Mesendoderm (in vitro differentiated cells): ENCODE measurements around the gene ZNF416. TPM values are rescaled to one million over a fixed set of nuclear protein-coding genes. Genes with fewer than 3 reads are reported as not detected.

Experiments
- DNase-seq: peaks from one replicate; pipeline ENCODE4 v3.0.0; 2013
- H2AK5ac ChIP-seq: 2 replicates; pipeline ENCODE4 v1.6.1; 2013; ENCODE audit warnings: low read length, inconsistent platforms
- H2BK120ac ChIP-seq: 2 replicates; pipeline ENCODE4 v1.6.1; 2013; ENCODE audit warnings: low read depth, mild to moderate bottlenecking, low read length, moderate library complexity, mixed read lengths
- H2BK15ac ChIP-seq: replicated peaks from 2 replicates; pipeline ENCODE4 v1.6.1; 2013; ENCODE audit warnings: low read depth, mild to moderate bottlenecking, moderate library complexity
- H2BK5ac ChIP-seq: 2 replicates; pipeline ENCODE4 v1.6.1; 2013; ENCODE audit warnings: low read length, inconsistent platforms
- H3K18ac ChIP-seq: 2 replicates; pipeline ENCODE4 v1.6.1; 2013; ENCODE audit warnings: mild to moderate bottlenecking, low read length, mixed read lengths
- H3K23ac ChIP-seq: one replicate; pipeline ENCODE4 v1.6.1; 2013; ENCODE audit warnings: low read length
- H3K27ac ChIP-seq: 2 replicates; pipeline ENCODE4 v1.5.1; 2013; ENCODE audit warnings: low read depth, mild to moderate bottlenecking, inconsistent platforms, low read length, moderate library complexity
- H3K27me3 ChIP-seq: 2 replicates; pipeline ENCODE4 v1.6.1; 2013; ENCODE audit warnings: low read length, control low read depth, mild to moderate bottlenecking, inconsistent platforms; ENCODE audit not compliant: insufficient read depth, poor library complexity
- H3K36me3 ChIP-seq: 2 replicates; pipeline ENCODE4 v1.6.1; 2013; ENCODE audit warnings: low read length, inconsistent platforms; ENCODE audit not compliant: control insufficient read depth, insufficient read depth
- H3K4ac ChIP-seq: one replicate; pipeline ENCODE4 v1.6.1; 2013; ENCODE audit warnings: low read depth, mild to moderate bottlenecking, low read length, moderate library complexity
- H3K4me1 ChIP-seq: 2 replicates; pipeline ENCODE4 v1.6.1; 2013; ENCODE audit warnings: low read depth, low read length, inconsistent platforms; ENCODE audit not compliant: control insufficient read depth
- H3K4me2 ChIP-seq: 2 replicates; pipeline ENCODE4 v1.6.1; 2013; ENCODE audit warnings: low read length
- H3K4me3 ChIP-seq: 2 replicates; pipeline ENCODE4 v1.5.1; 2013; ENCODE audit warnings: mild to moderate bottlenecking, low read length
- H3K56ac ChIP-seq: one replicate; pipeline ENCODE4 v1.6.1; 2013; ENCODE audit warnings: low read length
- H3K79me1 ChIP-seq: 2 replicates; pipeline ENCODE4 v1.6.1; 2013; ENCODE audit warnings: low read length, inconsistent platforms
- H3K79me2 ChIP-seq: 2 replicates; pipeline ENCODE4 v1.6.1; 2013; ENCODE audit warnings: mild to moderate bottlenecking, low read length; ENCODE audit not compliant: control insufficient read depth, insufficient read depth
- H3K9ac ChIP-seq: 2 replicates; pipeline ENCODE4 v1.6.1; 2013; ENCODE audit warnings: low read length, inconsistent platforms
- H4K5ac ChIP-seq: one replicate; pipeline ENCODE4 v1.6.1; 2013; ENCODE audit warnings: low read length
- H4K8ac ChIP-seq: one replicate; pipeline ENCODE4 v1.6.1; 2013; ENCODE audit warnings: low read depth, mild to moderate bottlenecking, control low read depth, low read length, moderate library complexity
- WGBS: extraction: QIAGEN DNeasy Blood & Tissue Kit; methylation state at CpG from one replicate; pipeline ENCODE4 v1.1.7; 2013; ENCODE audit warnings: low lambda C conversion rate, missing lambda C conversion rate; ENCODE audit not compliant: insufficient coverage; ENCODE audit errors: extremely low coverage; 5-methylcytosine and 5-hydroxymethylcytosine counted together
- polyA plus RNA-seq, 2 experiments: library from polyadenylated mRNA; stranded (reverse); fragments of 200-250 nt; gene quantifications; one replicate each; pipeline ENCODE4 v1.2.3, GENCODE V29; 2013

Gene ZNF416
- 6.9 TPM for polyA plus RNA-seq (2013, experiment 1 of 2)
- polyA plus RNA-seq (2013, experiment 2 of 2): 6.9 TPM

GRCh38 chr19:57578487-57579205 is at the start of gene ZNF416:
ZNF416 (minus strand) TSS chr19:57578911; CDS start chr19:57578704, 207 bp downstream.
- no peaks in the 10 kb centered on the region for H3K27me3 ChIP-seq
- no peak within 1 kb of the TSS for H3K27ac ChIP-seq
- no peak within 1 kb of the TSS for H4K5ac ChIP-seq
- no CpG with 5 or more reads among the region's 62 CpGs for WGBS
- H2BK15ac ChIP-seq: no peak within 1 kb of the TSS
- peak within 1 kb of the TSS; percentile 95 for H3K56ac ChIP-seq
- peaks cover 14% of the 10 kb centered on the region for H3K36me3 ChIP-seq
- H3K79me2 ChIP-seq: peaks cover 16% of the 10 kb centered on the region
- no peak within 1 kb of the TSS for H4K8ac ChIP-seq
- H3K9ac ChIP-seq: peak within 1 kb of the TSS; percentile 80
- no peak within 1 kb of the TSS for H3K18ac ChIP-seq
- H3K4ac ChIP-seq: peak within 1 kb of the TSS; percentile 27
- H2AK5ac ChIP-seq: no peak within 1 kb of the TSS
- H2BK120ac ChIP-seq: no peak within 1 kb of the TSS
- H3K79me1 ChIP-seq: peaks cover 21% of the 10 kb centered on the region
- no peak within 1 kb of the TSS for H2BK5ac ChIP-seq
- H3K4me3 ChIP-seq: peak within 1 kb of the TSS; percentile 85
- H3K23ac ChIP-seq: no peak within 1 kb of the TSS
- peaks cover 2% of the 10 kb centered on the region for H3K4me1 ChIP-seq
- DNase-seq: peak; percentile 100
- H3K4me2 ChIP-seq: peak within 1 kb of the TSS; percentile 65

- no peak overlapping the region for H2BK120ac ChIP-seq
- no peak overlapping the region for H3K23ac ChIP-seq
- no peak overlapping the region for H2BK15ac ChIP-seq
- no peak overlapping the region for H3K4me3 ChIP-seq
- H3K27me3 ChIP-seq: no peaks in the 10 kb centered on the region
- no peak overlapping the region for H3K56ac ChIP-seq
- peaks cover 32% of the 10 kb centered on the region for H3K79me1 ChIP-seq
- H3K4me1 ChIP-seq: no peaks in the 10 kb centered on the region
- no peak overlapping the region for H2AK5ac ChIP-seq
- no peak for DNase-seq
- H4K5ac ChIP-seq: no peak overlapping the region
- no peak overlapping the region for H3K4ac ChIP-seq
- no peak overlapping the region for H4K8ac ChIP-seq
- H3K27ac ChIP-seq: no peak overlapping the region
- no peak overlapping the region for H3K9ac ChIP-seq
- no peak overlapping the region for H3K4me2 ChIP-seq
- H3K36me3 ChIP-seq: peaks cover 38% of the 10 kb centered on the region
- no peak overlapping the region for H3K18ac ChIP-seq
- H2BK5ac ChIP-seq: no peak overlapping the region
- peaks cover 36% of the 10 kb centered on the region for H3K79me2 ChIP-seq
Observed at GRCh38 chr19:57623091-57623490, 44.4 kb upstream of the ZNF416 start.

- H3K4ac ChIP-seq: no peak overlapping the region
- no peak overlapping the region for H3K27ac ChIP-seq
- no peak overlapping the region for H4K5ac ChIP-seq
- WGBS: no CpG with 5 or more reads among the region's 10 CpGs
- DNase-seq: peak; percentile 58
- H3K4me3 ChIP-seq: peak overlapping the region; percentile 10
- no peak overlapping the region for H2BK15ac ChIP-seq
- H3K79me1 ChIP-seq: peaks cover 51% of the 10 kb centered on the region
- no peak overlapping the region for H3K9ac ChIP-seq
- H3K56ac ChIP-seq: no peak overlapping the region
- no peak overlapping the region for H2AK5ac ChIP-seq
- no peak overlapping the region for H3K23ac ChIP-seq
- H3K18ac ChIP-seq: no peak overlapping the region
- no peak overlapping the region for H3K4me2 ChIP-seq
- no peaks in the 10 kb centered on the region for H3K4me1 ChIP-seq
- H4K8ac ChIP-seq: no peak overlapping the region
- H2BK5ac ChIP-seq: no peak overlapping the region
- H3K79me2 ChIP-seq: peaks cover 58% of the 10 kb centered on the region
- H3K27me3 ChIP-seq: no peaks in the 10 kb centered on the region
- H2BK120ac ChIP-seq: no peak overlapping the region
- peaks cover 51% of the 10 kb centered on the region for H3K36me3 ChIP-seq
Observed at GRCh38 chr19:57620673-57621348, 42.1 kb upstream of the ZNF416 start.

- no peak overlapping the region for H2BK120ac ChIP-seq
- H3K18ac ChIP-seq: no peak overlapping the region
- H3K36me3 ChIP-seq: peaks cover 36% of the 10 kb centered on the region
- no peak overlapping the region for H2BK5ac ChIP-seq
- H3K4ac ChIP-seq: no peak overlapping the region
- no peak overlapping the region for H3K23ac ChIP-seq
- DNase-seq: peak; percentile 36
- H2AK5ac ChIP-seq: no peak overlapping the region
- H3K56ac ChIP-seq: no peak overlapping the region
- H3K27me3 ChIP-seq: no peaks in the 10 kb centered on the region
- H3K9ac ChIP-seq: no peak overlapping the region
- H4K8ac ChIP-seq: no peak overlapping the region
- H3K4me2 ChIP-seq: peak overlapping the region; percentile 80
- no peak overlapping the region for H4K5ac ChIP-seq
- peak overlapping the region; percentile 95 for H3K4me3 ChIP-seq
- H2BK15ac ChIP-seq: no peak overlapping the region
- no CpG with 5 or more reads among the region's 3 CpGs for WGBS
- H3K4me1 ChIP-seq: peaks cover 2% of the 10 kb centered on the region
- H3K79me2 ChIP-seq: peaks cover 58% of the 10 kb centered on the region
- no peak overlapping the region for H3K27ac ChIP-seq
- H3K79me1 ChIP-seq: peaks cover 49% of the 10 kb centered on the region
Observed at GRCh38 chr19:57615346-57615745, 36.6 kb upstream of the ZNF416 start.

GRCh38 chr19:57613941-57614743 is 35.4 kb upstream of the ZNF416 start, which contains the start of gene ZNF134:
ZNF134 (plus strand) TSS chr19:57614242; CDS start chr19:57619469, 5,227 bp downstream.
- Histone ChIP-seq H2BK120ac (no peak within 1 kb of the TSS), H4K8ac (peak within 1 kb of the TSS; percentile 95), H3K18ac (peak within 1 kb of the TSS; percentile 78), H3K4me3 (peak within 1 kb of the TSS; percentile 95), H3K36me3 (peaks cover 24% of the 10 kb centered on the region), H2AK5ac (peak within 1 kb of the TSS; percentile 77), H2BK15ac (no peak within 1 kb of the TSS), H3K27ac (no peak within 1 kb of the TSS), H2BK5ac (peak within 1 kb of the TSS; percentile 55), H3K27me3 (no peaks in the 10 kb centered on the region), H3K56ac (peak within 1 kb of the TSS; percentile 98), H4K5ac (no peak within 1 kb of the TSS), H3K79me1 (peaks cover 38% of the 10 kb centered on the region), H3K4me1 (peaks cover 2% of the 10 kb centered on the region), H3K4ac (peak within 1 kb of the TSS; percentile 73), H3K4me2 (peak within 1 kb of the TSS; percentile 80), H3K23ac (peak within 1 kb of the TSS; percentile 92), H3K79me2 (peaks cover 49% of the 10 kb centered on the region), H3K9ac (peak within 1 kb of the TSS; percentile 94)
- no CpG with 5 or more reads among the region's 64 CpGs for WGBS
- DNase-seq: peak; percentile 96
